ENCODE data around the gene ENOX2. TPM values are rescaled to one million over a fixed set of nuclear protein-coding genes. Genes with fewer than 3 reads are reported as not detected.

Gene ENOX2
- total RNA-seq, 1 experiment from 2014 or later, result 11.4 TPM

DNA sequence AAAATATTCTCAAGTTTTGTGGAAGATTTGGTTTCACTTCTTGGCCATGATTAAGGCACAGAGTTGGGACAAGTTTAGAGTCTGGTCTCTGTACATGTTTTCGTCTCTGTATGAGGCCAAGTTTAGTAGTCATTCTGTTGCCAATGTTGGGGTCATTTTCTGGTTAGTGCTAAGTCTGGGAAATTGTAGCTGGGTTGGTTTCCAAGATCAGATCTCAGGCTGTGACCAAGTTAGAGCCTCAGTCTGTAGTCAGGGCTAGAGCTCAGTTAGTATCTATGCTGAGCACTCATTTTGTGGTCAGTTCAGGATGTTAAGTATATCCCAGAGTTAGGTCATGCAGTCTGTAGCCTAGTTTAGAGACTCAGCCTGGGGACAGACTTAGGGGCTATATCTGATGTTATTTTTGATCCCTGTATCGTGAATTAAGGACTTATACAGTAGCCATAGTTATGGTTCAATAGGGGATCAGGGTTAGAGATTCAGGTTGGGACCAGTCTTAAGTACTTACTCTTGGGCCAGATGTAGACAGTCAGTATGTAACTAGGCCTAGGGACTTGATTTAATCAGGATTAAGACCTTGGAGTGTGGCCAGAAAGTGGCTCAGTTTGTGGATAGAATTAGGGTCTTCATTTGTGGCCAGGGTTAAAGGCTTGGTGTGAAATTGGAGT is 6.6 kb upstream of the ENOX2 start:
- POLR2A ChIA-PET, result no interaction called here
- no peak for DNase-seq
- no TSS peak for BruUV-seq (replicated peaks)
- Mint-ChIP-seq H3K27me3 (ENCODE audit: insufficient read depth, unreplicated experiment) (peaks cover 3% of the 10 kb centered on the region), H3K4me3 (ENCODE audit: unreplicated experiment) (no peak overlapping the region), H3K9me3 (ENCODE audit: unreplicated experiment) (no peaks in the 10 kb centered on the region), H3K4me1 (ENCODE audit: low read depth, unreplicated experiment) (no peaks in the 10 kb centered on the region), H3K36me3 (ENCODE audit: insufficient read depth, unreplicated experiment) (no peaks in the 10 kb centered on the region), H3K27ac (ENCODE audit: unreplicated experiment) (no peak overlapping the region)
- Histone ChIP-seq H3K9me3 (no peaks in the 10 kb centered on the region), H3K27me3 (replicated peaks; ENCODE audit: control insufficient read depth, insufficient read depth, low read length) (no peaks in the 10 kb centered on the region), H3K4me1 (no peaks in the 10 kb centered on the region), H3K36me3 (ENCODE audit: control insufficient read depth, insufficient read depth, low read length) (no peaks in the 10 kb centered on the region), H3K4me3 (ENCODE audit: low read depth, low read length) (no peak overlapping the region)
- intact Hi-C loops (cut with micrococcal nuclease; ENCODE audit: unreplicated experiment), result no loop called here
- CTCF ChIA-PET, result no interaction called here
- TF ChIP-seq CTCF (IDR thresholded peaks at IDR 0.05; ENCODE audit: insufficient read depth in 1 of 2, low read depth in 1 of 2, low read length in 1 of 2, severe bottlenecking in 1 of 2, unreplicated experiment in 1 of 2), result no peak

DNA sequence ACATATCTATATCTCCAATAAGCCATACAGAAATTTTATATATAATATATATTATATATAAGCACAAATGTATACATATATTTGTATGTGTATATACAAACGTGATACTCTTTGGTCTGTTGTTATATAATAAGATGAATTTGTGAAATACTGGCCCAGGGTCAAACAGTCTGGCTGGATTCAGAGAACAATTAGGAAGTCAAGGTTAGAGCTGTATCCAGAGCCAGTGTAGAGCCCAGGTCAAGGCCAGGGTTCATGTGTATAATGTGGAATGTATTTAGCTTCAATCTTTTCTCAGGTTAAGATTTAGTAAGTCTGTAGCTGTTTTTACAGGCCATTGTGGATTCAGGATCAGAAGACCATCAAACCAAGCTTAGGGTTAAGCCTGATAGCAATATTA is 3.8 kb upstream of the ENOX2 start:
- H3K36me3 Mint-ChIP-seq (ENCODE audit: insufficient read depth, unreplicated experiment), result no peaks in the 10 kb centered on the region
- intact Hi-C loops (cut with micrococcal nuclease; ENCODE audit: unreplicated experiment), result no loop called here
- H3K4me1 Mint-ChIP-seq (ENCODE audit: low read depth, unreplicated experiment), result no peaks in the 10 kb centered on the region
- TF ChIP-seq CTCF (IDR thresholded peaks at IDR 0.05; ENCODE audit: insufficient read depth in 1 of 2, low read depth in 1 of 2, low read length in 1 of 2, severe bottlenecking in 1 of 2, unreplicated experiment in 1 of 2), result no peak
- Histone ChIP-seq H3K9me3 (no peaks in the 10 kb centered on the region), H3K4me1 (no peaks in the 10 kb centered on the region; the same call in 1 of the 2 replicates), H3K36me3 (ENCODE audit: control insufficient read depth, insufficient read depth, low read length) (no peaks in the 10 kb centered on the region), H3K4me3 (ENCODE audit: low read depth, low read length) (no peak overlapping the region), H3K27me3 (replicated peaks; ENCODE audit: control insufficient read depth, insufficient read depth, low read length) (no peaks in the 10 kb centered on the region)
- H3K27me3 Mint-ChIP-seq (ENCODE audit: insufficient read depth, unreplicated experiment), result peaks cover 3% of the 10 kb centered on the region
- H3K4me3 Mint-ChIP-seq (ENCODE audit: unreplicated experiment), result no peak overlapping the region
- POLR2A ChIA-PET, result no interaction called here
- no TSS peak for BruUV-seq (replicated peaks)
- no peak overlapping the region for H3K27ac Mint-ChIP-seq (ENCODE audit: unreplicated experiment)
- H3K9me3 Mint-ChIP-seq (ENCODE audit: unreplicated experiment), result no peaks in the 10 kb centered on the region
- CTCF ChIA-PET, result no interaction called here
- DNase-seq, result no peak

- no peak for DNase-seq
These were observed 595 bp downstream of the ENOX2 start for GRCh38 chrX:130902446-130902782.

More at GRCh38 chrX:130902446-130902782, 595 bp downstream of the ENOX2 start:
- no peak overlapping the region for H3K4me3 Mint-ChIP-seq (ENCODE audit: unreplicated experiment)
- H3K9me3 Mint-ChIP-seq (ENCODE audit: unreplicated experiment), result no peaks in the 10 kb centered on the region
- H3K4me1 Mint-ChIP-seq (ENCODE audit: low read depth, unreplicated experiment), result no peaks in the 10 kb centered on the region
- H3K36me3 Mint-ChIP-seq (ENCODE audit: insufficient read depth, unreplicated experiment), result peaks cover 5% of the 10 kb centered on the region
- no peaks in the 10 kb centered on the region for H3K36me3 ChIP-seq (ENCODE audit: control insufficient read depth, insufficient read depth, low read length)
- H3K27me3 ChIP-seq (replicated peaks; ENCODE audit: control insufficient read depth, insufficient read depth, low read length), result no peaks in the 10 kb centered on the region
- H3K9me3 ChIP-seq, result no peaks in the 10 kb centered on the region
- H3K27ac Mint-ChIP-seq (ENCODE audit: unreplicated experiment), result no peak overlapping the region
- intact Hi-C loops (cut with micrococcal nuclease; ENCODE audit: unreplicated experiment), result loop anchor here (2.0 to 5.0 kb wide), 2 partner anchors 500 to 572 kb away; partner anchors contain the start of gene RBMX2
- H3K4me1 ChIP-seq, result no peaks in the 10 kb centered on the region; the same call in 1 of the 2 replicates
- CTCF ChIA-PET, result no interaction called here
- POLR2A ChIA-PET, result interaction anchor here (0.6 to 1.0 kb wide), 5 partner anchors 13 to 362 kb away, joined by 3 to 8 read pairs (median 4); no protein-coding TSS in a partner anchor
- TSS peak; percentile 51 for BruUV-seq (replicated peaks)
- peaks cover 3% of the 10 kb centered on the region for H3K27me3 Mint-ChIP-seq (ENCODE audit: insufficient read depth, unreplicated experiment)
- H3K4me3 ChIP-seq (ENCODE audit: low read depth, low read length), result peak overlapping the region; percentile 64
- no peak for TF ChIP-seq CTCF (IDR thresholded peaks at IDR 0.05; ENCODE audit: insufficient read depth in 1 of 2, low read depth in 1 of 2, low read length in 1 of 2, severe bottlenecking in 1 of 2, unreplicated experiment in 1 of 2)
